SW 1271 (cell line): ENCODE data around the gene FAT1.

ENCODE experiments used
- DNase-seq, 2 experiments: peaks; one replicate each; lab custom pipeline; 2025; lab: John Stamatoyannopoulos, UW

Gene FAT1

GRCh38 chr4:186561748-186562147 lies 161.9 kb downstream of the FAT1 start:
- no peak for DNase-seq

DNA sequence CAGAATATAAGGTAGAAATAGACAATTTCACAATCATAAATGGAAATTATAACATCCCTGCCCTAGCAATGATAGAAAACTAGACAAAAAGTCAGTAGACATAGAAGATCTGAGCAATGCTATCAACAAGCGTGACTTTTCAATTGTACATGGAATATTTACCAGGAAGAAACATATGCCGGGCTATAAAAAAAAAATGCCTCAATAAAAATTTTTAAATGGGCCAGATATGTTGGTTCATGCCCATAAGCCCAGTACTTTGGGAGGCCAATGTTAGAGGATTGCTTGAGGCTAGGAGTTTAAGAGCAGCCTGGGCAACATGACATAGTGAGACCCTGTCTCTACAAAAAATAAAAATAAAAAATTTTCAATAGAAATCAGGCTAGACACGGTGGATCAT lies 163.0 kb downstream of the FAT1 start:
- DNase-seq, result no peak

DNA sequence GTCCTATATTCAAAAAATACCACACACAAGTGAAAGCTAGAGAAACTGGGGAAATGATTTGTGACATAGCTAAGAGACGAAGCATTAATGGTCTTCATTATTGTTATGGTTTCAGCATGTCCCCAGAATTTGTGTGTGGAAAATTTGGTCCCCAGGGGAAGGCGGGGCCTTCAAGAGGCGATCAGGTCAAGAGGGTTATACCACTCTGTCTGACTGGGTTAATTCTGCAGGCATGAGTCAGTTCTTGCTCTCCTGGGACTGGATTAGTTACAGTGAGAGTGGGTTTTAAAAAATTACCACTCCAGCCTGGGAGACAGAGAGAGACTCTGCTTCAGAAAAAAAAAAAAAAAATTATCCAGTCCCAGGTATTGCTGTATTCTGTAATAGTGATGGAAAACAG lies 166.2 kb downstream of the FAT1 start:
- no peak for DNase-seq

DNA sequence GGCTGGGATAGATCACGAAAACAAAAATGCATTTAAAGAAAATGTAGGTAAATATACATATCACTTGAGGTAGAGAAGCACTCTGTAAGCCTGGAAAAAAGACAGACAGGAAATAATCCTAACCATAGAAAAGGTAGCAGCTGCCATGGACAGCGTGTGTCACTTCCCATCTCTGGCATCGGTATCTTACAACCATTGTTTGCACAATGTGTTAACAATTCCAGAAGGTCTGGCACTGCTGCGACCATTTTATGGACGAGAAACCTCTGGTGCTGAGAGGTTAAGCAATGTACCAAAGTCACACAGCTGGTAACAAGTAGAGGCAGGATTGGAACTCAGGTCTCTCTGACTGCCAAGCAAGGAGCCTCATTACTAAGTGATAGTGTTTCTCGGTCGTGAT lies 166.6 kb downstream of the FAT1 start:
- DNase-seq, result no peak

GRCh38 chr4:186554914-186555827 lies 168.5 kb downstream of the FAT1 start, which contains the start of gene MTNR1A:
Gene MTNR1A (minus strand): TSS chr4:186555567. CDS start chr4:186555365, 202 bp downstream.
- no peak for DNase-seq

- no peak for DNase-seq
Measured at GRCh38 chr4:186554539-186554913, 169.1 kb downstream of the FAT1 start.

DNA sequence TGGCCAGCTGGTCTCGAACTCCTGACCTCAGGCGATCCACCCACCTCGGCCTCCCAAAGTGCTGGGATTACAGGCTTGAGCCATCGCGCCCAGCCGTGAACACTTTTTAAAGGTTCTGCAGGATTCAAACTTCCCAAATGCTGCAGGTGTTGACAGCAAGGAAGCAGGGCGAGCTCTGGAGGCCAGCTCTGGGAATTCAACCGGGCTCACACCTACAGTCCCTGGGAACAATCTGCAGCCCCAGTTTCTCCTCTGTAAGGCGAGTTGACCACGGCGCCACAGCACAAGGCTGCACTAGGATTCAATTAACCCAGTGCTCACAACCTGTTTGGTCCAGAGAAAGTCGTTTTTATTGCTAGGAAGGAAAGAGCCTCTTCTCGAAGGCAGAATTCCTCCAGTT lies 169.9 kb downstream of the FAT1 start:
- DNase-seq, result no peak

GRCh38 chr4:186551849-186552248 lies 171.8 kb downstream of the FAT1 start:
- no peak for DNase-seq

- no peak for DNase-seq
Measured at GRCh38 chr4:186545436-186545835, 178.2 kb downstream of the FAT1 start.

DNA sequence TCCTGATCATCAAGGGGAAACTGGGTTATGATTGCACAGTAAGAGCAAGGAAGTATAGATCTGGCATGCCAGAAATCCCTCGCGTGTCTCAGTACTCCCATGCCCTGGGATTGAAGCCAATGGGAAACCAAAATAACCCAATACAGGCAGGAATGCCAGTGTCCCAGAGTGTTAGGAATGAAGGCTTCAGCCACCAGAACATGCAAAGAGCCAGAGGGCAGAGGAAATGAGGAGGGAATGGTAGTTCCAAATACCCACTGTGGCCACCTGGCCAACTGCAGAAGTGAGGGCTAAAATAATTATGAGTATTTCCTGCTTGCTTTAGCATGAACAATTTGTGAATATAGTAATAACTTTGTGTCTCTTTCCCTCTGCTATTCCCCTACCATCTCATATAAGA lies 180.4 kb downstream of the FAT1 start:
- DNase-seq, result no peak

DNA sequence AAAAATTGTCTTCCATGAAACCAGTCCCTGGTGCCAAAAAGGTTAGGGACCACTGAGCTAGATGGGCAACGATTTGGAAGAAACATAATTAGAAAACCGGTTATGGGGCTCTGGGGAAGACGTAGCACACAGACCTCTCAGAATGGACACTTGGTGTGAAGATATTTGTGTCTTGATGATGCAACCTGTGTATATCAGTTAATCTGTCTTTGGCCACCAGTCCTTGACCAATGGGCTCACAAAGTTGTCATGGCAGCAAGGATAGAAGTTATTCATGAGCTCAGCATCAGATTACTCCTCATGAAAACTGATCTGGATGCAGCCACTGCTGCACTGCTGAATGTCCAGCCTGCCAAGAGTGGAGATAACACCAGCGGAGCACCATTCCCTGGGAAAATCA lies 181.9 kb downstream of the FAT1 start:
- no peak for DNase-seq

GRCh38 chr4:186537843-186538521 lies 185.7 kb downstream of the FAT1 start:
- DNase-seq, result no peak
